Neuronal stem cell (in vitro differentiated cells): ENCODE data around the gene PKD1.

Source experiments
- DNase-seq: peaks from one replicate; pipeline ENCODE4 v3.0.0-alpha.2; 2013; ENCODE audit warnings: low spot score
- H2AFZ ChIP-seq: one replicate; pipeline ENCODE4 v1.6.1; 2013; ENCODE audit warnings: mild to moderate bottlenecking, low read length, inconsistent platforms
- H2AK5ac ChIP-seq: 2 replicates; pipeline ENCODE4 v1.6.1; 2013; ENCODE audit warnings: low read depth, mild to moderate bottlenecking, inconsistent platforms, low read length, moderate library complexity, mixed read lengths
- H2BK120ac ChIP-seq: 2 replicates; pipeline ENCODE4 v1.6.1; 2013; ENCODE audit warnings: low read depth, mild to moderate bottlenecking, inconsistent platforms, low read length, moderate library complexity, mixed read lengths
- H2BK12ac ChIP-seq: one replicate; pipeline ENCODE4 v1.6.1; 2013; ENCODE audit warnings: low read length, inconsistent platforms
- H2BK15ac ChIP-seq: 2 replicates; pipeline ENCODE4 v1.6.1; 2013; ENCODE audit warnings: mild to moderate bottlenecking, low read length, inconsistent platforms, mixed read lengths
- H2BK5ac ChIP-seq: one replicate; pipeline ENCODE4 v1.6.1; 2013; ENCODE audit warnings: inconsistent platforms, mild to moderate bottlenecking, low read length, moderate library complexity
- H3K14ac ChIP-seq: one replicate; pipeline ENCODE4 v1.6.1; 2013; ENCODE audit warnings: low read length, inconsistent platforms
- H3K18ac ChIP-seq: 2 replicates; pipeline ENCODE4 v1.6.1; 2013; ENCODE audit warnings: low read length, inconsistent platforms
- H3K23ac ChIP-seq: 2 replicates; pipeline ENCODE4 v1.6.1; 2013; ENCODE audit warnings: low read depth, mild to moderate bottlenecking, mixed read lengths, low read length, inconsistent platforms; ENCODE audit not compliant: poor library complexity
- H3K27ac ChIP-seq: replicated peaks from 3 replicates; pipeline ENCODE4 v1.5.1; 2013; ENCODE audit warnings: low read length, inconsistent platforms
- H3K27me3 ChIP-seq, 3 experiments: 2 replicates each; pipeline ENCODE4 v1.6.1; 2013; ENCODE audit warnings: low read length in 3 of 3, mild to moderate bottlenecking in 2 of 3, inconsistent platforms in 1 of 3, low read depth in 1 of 3, mixed read lengths in 1 of 3, moderate library complexity in 1 of 3; ENCODE audit not compliant: control insufficient read depth in 3 of 3, insufficient read depth in 3 of 3
- H3K36me3 ChIP-seq, 2 donors: replicated peaks in 1 of 2; 2 replicates each; pipeline ENCODE4 v1.6.1; 2013; ENCODE audit warnings: low read length in 2 of 2; ENCODE audit not compliant: control insufficient read depth in 2 of 2, insufficient read depth in 2 of 2
- H3K4ac ChIP-seq: 2 replicates; pipeline ENCODE4 v1.6.1; 2013; ENCODE audit warnings: inconsistent platforms, mild to moderate bottlenecking, low read length, moderate library complexity
- H3K4me1 ChIP-seq, 2 donors: 1 replicate in 1 of 2; 2 replicates in 1 of 2; pipeline ENCODE4 v1.6.1; 2013; ENCODE audit warnings: low read length in 2 of 2, low read depth in 1 of 2; ENCODE audit not compliant: control insufficient read depth in 2 of 2, insufficient read depth in 1 of 2
- H3K4me2 ChIP-seq: one replicate; pipeline ENCODE4 v1.6.1; 2013; ENCODE audit warnings: mild to moderate bottlenecking, low read length, inconsistent platforms; ENCODE audit not compliant: insufficient read depth, poor library complexity, severe bottlenecking
- H3K4me3 ChIP-seq, 2 donors: 2 replicates each; pipeline ENCODE4 v1.5.1; 2013; ENCODE audit warnings: low read length in 2 of 2, mild to moderate bottlenecking in 2 of 2, inconsistent platforms in 1 of 2, moderate library complexity in 1 of 2
- H3K79me1 ChIP-seq: one replicate; pipeline ENCODE4 v1.6.1; 2013; ENCODE audit warnings: low read depth, mild to moderate bottlenecking, inconsistent platforms, low read length, moderate library complexity
- H3K9ac ChIP-seq: one replicate; pipeline ENCODE4 v1.6.1; 2013; ENCODE audit warnings: mild to moderate bottlenecking, low read depth, low read length, inconsistent platforms; ENCODE audit not compliant: poor library complexity
- H3K9me3 ChIP-seq, 2 donors: replicated peaks in 1 of 2; 2 replicates each; pipeline versions ENCODE3 to v1.6.1; 2013; ENCODE audit warnings: low read length in 2 of 2, mild to moderate bottlenecking in 2 of 2, inconsistent platforms in 1 of 2, low read depth in 1 of 2, mixed read lengths in 1 of 2, moderate library complexity in 1 of 2; ENCODE audit not compliant: control insufficient read depth in 2 of 2, insufficient read depth in 1 of 2
- H4K8ac ChIP-seq: one replicate; pipeline ENCODE4 v1.6.1; 2013; ENCODE audit warnings: low read depth, mild to moderate bottlenecking, inconsistent platforms, low read length, moderate library complexity
- H4K91ac ChIP-seq: one replicate; pipeline ENCODE4 v1.6.1; 2013; ENCODE audit warnings: low read length, low read depth, mild to moderate bottlenecking, inconsistent platforms; ENCODE audit not compliant: poor library complexity
- WGBS, 2 donors: extraction: QIAGEN DNeasy Blood & Tissue Kit; methylation state at CpG; one replicate each; pipeline ENCODE4 v1.1.7; 2013; ENCODE audit warnings: missing lambda C conversion rate in 2 of 2, mixed read lengths in 1 of 2; ENCODE audit not compliant: insufficient read length in 2 of 2, insufficient replicate concordance in 1 of 2; ENCODE audit errors: extremely low coverage in 2 of 2; 5-methylcytosine and 5-hydroxymethylcytosine counted together

PKD1 gene

GRCh38 chr16:2053897-2054296 is 81.8 kb downstream of the PKD1 start:
- H2AFZ ChIP-seq: no peak overlapping the region
- WGBS, 2 donors: no CpG with 5 or more reads among the region's 17 CpGs
- H3K36me3 ChIP-seq: peaks cover 41 to 73% of the 10 kb centered on the region in 2 donors

GRCh38 chr16:2053211-2053610 is 82.5 kb downstream of the PKD1 start:
- peaks cover 41 to 67% of the 10 kb centered on the region in 2 donors for H3K36me3 ChIP-seq
- peaks cover 2% of the 10 kb centered on the region for H3K79me1 ChIP-seq
- H3K14ac ChIP-seq: no peak overlapping the region

More at GRCh38 chr16:2053897-2054296, 81.8 kb downstream of the PKD1 start:
- no peak overlapping the region for H3K14ac ChIP-seq
- no peak overlapping the region for H3K4me2 ChIP-seq
- H4K91ac ChIP-seq: no peak overlapping the region
- H3K4ac ChIP-seq: no peak overlapping the region
- H3K27me3 ChIP-seq: no peaks in the 10 kb centered on the region
- no peak overlapping the region for H2AK5ac ChIP-seq
- H3K9ac ChIP-seq: no peak overlapping the region
- H2BK12ac ChIP-seq: no peak overlapping the region
- H3K9me3 ChIP-seq: no peaks in the 10 kb centered on the region
- no peak for DNase-seq
- H3K23ac ChIP-seq: no peak overlapping the region
- peaks cover 2% of the 10 kb centered on the region for H3K79me1 ChIP-seq
- H3K18ac ChIP-seq: no peak overlapping the region
- no peak overlapping the region for H2BK120ac ChIP-seq
- peaks cover under 1 to 11% of the 10 kb centered on the region in 2 donors for H3K4me1 ChIP-seq
- no peak overlapping the region for H2BK5ac ChIP-seq
- H3K27ac ChIP-seq: no peak overlapping the region
- H2BK15ac ChIP-seq: no peak overlapping the region
- no peak overlapping the region for H3K4me3 ChIP-seq
- H4K8ac ChIP-seq: no peak overlapping the region

GRCh38 chr16:2048116-2048543 is 87.6 kb downstream of the PKD1 start:
- DNase-seq: no peak
- H2BK120ac ChIP-seq: no peak overlapping the region
- H3K14ac ChIP-seq: no peak overlapping the region
- H3K27me3 ChIP-seq: no peaks in the 10 kb centered on the region
- no peak overlapping the region for H2BK15ac ChIP-seq
- no peak overlapping the region for H4K8ac ChIP-seq
- peaks cover 8 to 11% of the 10 kb centered on the region in 2 donors for H3K4me1 ChIP-seq
- H2AFZ ChIP-seq: peak overlapping the region; percentile 95
- peak overlapping the region; percentile 88 for H3K9ac ChIP-seq
- no peak overlapping the region for H3K27ac ChIP-seq
- H2AK5ac ChIP-seq: no peak overlapping the region
- whole genome bisulfite sequencing, 2 donors: no CpG with 5 or more reads among the region's 30 CpGs
- peak overlapping the region; percentile 72 for H3K18ac ChIP-seq
- no peak overlapping the region for H3K4ac ChIP-seq
- H3K79me1 ChIP-seq: peaks cover 9% of the 10 kb centered on the region
- H2BK12ac ChIP-seq: no peak overlapping the region
- H3K23ac ChIP-seq: peak overlapping the region; percentile 13
- peaks cover 26 to 29% of the 10 kb centered on the region in 2 donors for H3K36me3 ChIP-seq
- H3K4me2 ChIP-seq: peak overlapping the region; percentile 82
- H3K4me3 ChIP-seq: peak overlapping the region; percentile 87
- no peak overlapping the region for H4K91ac ChIP-seq
- H2BK5ac ChIP-seq: no peak overlapping the region
- no peaks in the 10 kb centered on the region for H3K9me3 ChIP-seq

More at GRCh38 chr16:2053211-2053610, 82.5 kb downstream of the PKD1 start:
- Histone ChIP-seq H2BK120ac (no peak overlapping the region), H2AFZ (no peak overlapping the region), H2BK5ac (no peak overlapping the region), H3K23ac (peak overlapping the region; percentile 46), H2BK15ac (no peak overlapping the region), H3K4me3 (no peak overlapping the region), H2AK5ac (no peak overlapping the region), H3K4me2 (no peak overlapping the region), H3K9me3 (no peaks in the 10 kb centered on the region), H3K27ac (no peak overlapping the region), H2BK12ac (no peak overlapping the region), H3K4ac (no peak overlapping the region), H3K4me1 (peaks cover 6 to 11% of the 10 kb centered on the region in 2 donors), H3K9ac (no peak overlapping the region), H4K91ac (no peak overlapping the region), H3K27me3 (no peaks in the 10 kb centered on the region), H4K8ac (no peak overlapping the region), H3K18ac (no peak overlapping the region)
- no peak for DNase-seq
- no CpG with 5 or more reads among the region's 21 CpGs for WGBS, 2 donors

GRCh38 chr16:2047330-2048115 is 88.2 kb downstream of the PKD1 start, which contains the start of the genes NTHL1 and TSC2:
TSS of gene NTHL1 (minus strand) at chr16:2047834. CDS start at chr16:2047823, 11 bp downstream.
TSS of gene TSC2 (plus strand) at chr16:2047985. CDS start at chr16:2048616, 631 bp downstream.
- H2BK5ac ChIP-seq: peak within 1 kb of the TSS; percentile 82
- peak within 1 kb of the TSS; percentile 71 for H3K14ac ChIP-seq
- H3K27me3 ChIP-seq: no peaks in the 10 kb centered on the region
- H3K9me3 ChIP-seq: no peaks in the 10 kb centered on the region
- peak within 1 kb of the TSS; percentile 56 for H2AK5ac ChIP-seq
- H2BK15ac ChIP-seq: no peak within 1 kb of the TSS
- H3K27ac ChIP-seq: peak within 1 kb of the TSS; percentile 30
- peak within 1 kb of the TSS; percentile 88 for H3K9ac ChIP-seq
- H3K18ac ChIP-seq: peak within 1 kb of the TSS; percentile 94
- H3K4me2 ChIP-seq: peak within 1 kb of the TSS; percentile 85
- peak within 1 kb of the TSS; percentile 87 for H3K4me3 ChIP-seq
- peaks cover 9% of the 10 kb centered on the region for H3K79me1 ChIP-seq
- H2BK120ac ChIP-seq: no peak within 1 kb of the TSS
- no peak within 1 kb of the TSS for H4K91ac ChIP-seq
- H4K8ac ChIP-seq: no peak within 1 kb of the TSS
- H3K4me1 ChIP-seq: peaks cover 8 to 11% of the 10 kb centered on the region in 2 donors
- peak within 1 kb of the TSS; percentile 17 for H3K23ac ChIP-seq
- H3K4ac ChIP-seq: no peak within 1 kb of the TSS
- H2AFZ ChIP-seq: peak within 1 kb of the TSS; percentile 95
- peak; percentile 96 for DNase-seq
- H3K36me3 ChIP-seq: peaks cover 20 to 23% of the 10 kb centered on the region in 2 donors
- WGBS, 2 donors: no CpG with 5 or more reads among the region's 81 CpGs
- no peak within 1 kb of the TSS for H2BK12ac ChIP-seq
